CD14-positive monocyte (primary cell): ENCODE data around the gene RAB11FIP4. TPM values are rescaled to one million over a fixed set of nuclear protein-coding genes. Genes with fewer than 3 reads are reported as not detected.
A peak's percentile ranks its signal among the peaks of the same experiment; 100 is the strongest.

ENCODE experiments used
- DNase-seq, 3 donors: peaks; one replicate each; pipeline ENCODE4 v3.0.0-alpha.2; 2011 to 2022
- H2AFZ ChIP-seq: 2 replicates; pipeline ENCODE4 v1.6.0; 2012; ENCODE audit warnings: mild to moderate bottlenecking, low read depth, low read length, inconsistent platforms; ENCODE audit not compliant: insufficient read depth, poor library complexity, severe bottlenecking
- H3K27ac ChIP-seq, 2 donors: 1 replicate in 1 of 2; 2 replicates in 1 of 2; pipeline ENCODE4 v1.5.1; 2012 to 2013; ENCODE audit warnings: low read length in 2 of 2, control low read depth in 1 of 2, inconsistent platforms in 1 of 2, low read depth in 1 of 2, mild to moderate bottlenecking in 1 of 2
- H3K27me3 ChIP-seq, 2 donors: one replicate each; pipeline versions ENCODE4 v1.6.0 to v1.6.1; 2011 to 2013; ENCODE audit warnings: low read length in 2 of 2; ENCODE audit not compliant: control insufficient read depth in 2 of 2, insufficient read depth in 2 of 2
- H3K36me3 ChIP-seq, 2 donors: replicated peaks in 1 of 2; 1 replicate in 1 of 2; 2 replicates in 1 of 2; pipeline versions ENCODE4 v1.5.1 to v1.6.1; 2012 to 2013; ENCODE audit warnings: low read length in 2 of 2, control low read depth in 1 of 2, inconsistent platforms in 1 of 2, mild to moderate bottlenecking in 1 of 2; ENCODE audit not compliant: insufficient read depth in 2 of 2, control insufficient read depth in 1 of 2
- H3K4me1 ChIP-seq, 2 donors: 1 replicate in 1 of 2; 2 replicates in 1 of 2; pipeline versions ENCODE4 v1.5.1 to v1.6.1; 2012 to 2013; ENCODE audit warnings: low read length in 2 of 2, control low read depth in 1 of 2, inconsistent platforms in 1 of 2, mild to moderate bottlenecking in 1 of 2, moderate library complexity in 1 of 2; ENCODE audit not compliant: insufficient read depth in 2 of 2, control insufficient read depth in 1 of 2
- H3K4me2 ChIP-seq: replicated peaks from 2 replicates; pipeline ENCODE3; 2012; ENCODE audit warnings: low read length, moderate library complexity, mild to moderate bottlenecking; ENCODE audit not compliant: poor library complexity, severe bottlenecking; ENCODE audit errors: extremely low read depth
- H3K4me3 ChIP-seq, 3 experiments: fragments of 200-600 bp in 1 of 3; sonication (generic) in 1 of 3; replicated peaks in 1 of 3; 1 replicate in 2 of 3; 2 replicates in 1 of 3; pipeline ENCODE4 v1.5.1; 2011 to 2013; ENCODE audit warnings: low read length in 3 of 3, mild to moderate bottlenecking in 3 of 3, control low read depth in 2 of 3, low read depth in 2 of 3, inconsistent platforms in 1 of 3, moderate library complexity in 1 of 3
- H3K79me2 ChIP-seq: 2 replicates; pipeline ENCODE4 v1.6.0; 2012; ENCODE audit warnings: mild to moderate bottlenecking, control low read depth, inconsistent platforms, low read length, moderate library complexity; ENCODE audit not compliant: insufficient read depth
- H3K9ac ChIP-seq: 2 replicates; pipeline ENCODE4 v1.6.0; 2017; ENCODE audit warnings: low read length, mild to moderate bottlenecking; ENCODE audit not compliant: insufficient read depth, poor library complexity, severe bottlenecking
- H3K9me3 ChIP-seq, 2 donors: replicated peaks in 1 of 2; 1 replicate in 1 of 2; 2 replicates in 1 of 2; pipeline versions ENCODE4 v1.5.1 to v1.6.1; 2012 to 2013; ENCODE audit warnings: low read length in 2 of 2, control low read depth in 1 of 2; ENCODE audit not compliant: control insufficient read depth in 1 of 2, insufficient read depth in 1 of 2
- H4K20me1 ChIP-seq: 2 replicates; pipeline ENCODE4 v1.6.0; 2012; ENCODE audit warnings: mild to moderate bottlenecking, low read length, control low read depth, moderate library complexity; ENCODE audit not compliant: insufficient read depth
- H3K27ac Mint-ChIP-seq, 7 donors: one replicate each; pipeline ENCODE4 v1.8.0; 2020; ENCODE audit warnings: mild to moderate bottlenecking in 7 of 7, mixed read lengths in 7 of 7, moderate library complexity in 6 of 7, inconsistent platforms in 2 of 7
- H3K27me3 Mint-ChIP-seq, 3 donors: one replicate each; pipeline ENCODE4 v1.8.0; 2021 to 2022; ENCODE audit warnings: low read depth in 3 of 3, mild to moderate bottlenecking in 3 of 3, mixed read lengths in 3 of 3, moderate library complexity in 3 of 3, inconsistent platforms in 1 of 3
- H3K36me3 Mint-ChIP-seq, 2 donors: one replicate each; pipeline ENCODE4 v1.8.0; 2020; ENCODE audit warnings: mixed read lengths in 2 of 2, inconsistent platforms in 1 of 2, mild to moderate bottlenecking in 1 of 2
- H3K4me1 Mint-ChIP-seq: one replicate; pipeline ENCODE4 v1.8.0; 2020; ENCODE audit warnings: mild to moderate bottlenecking, mixed read lengths
- H3K4me3 Mint-ChIP-seq, 2 donors: one replicate each; pipeline ENCODE4 v1.8.0; 2020; ENCODE audit warnings: mild to moderate bottlenecking in 2 of 2, mixed read lengths in 2 of 2, moderate library complexity in 1 of 2
- H3K9me3 Mint-ChIP-seq, 7 donors: one replicate each; pipeline ENCODE4 v1.8.0; 2020 to 2022; ENCODE audit warnings: mixed read lengths in 7 of 7, mild to moderate bottlenecking in 6 of 7, moderate library complexity in 6 of 7, inconsistent platforms in 2 of 7
- CTCF ChIP-seq: fragments of 200-600 bp; IDR thresholded peaks from one replicate; pipeline ENCODE4 v1.8.0; 2022; ENCODE audit warnings: antibody characterized with exemption, mild to moderate bottlenecking
- WGBS: methylation state at CpG from one replicate; pipeline ENCODE4 v1.1.5; 2013; ENCODE audit warnings: missing lambda C conversion rate; ENCODE audit not compliant: insufficient coverage; 5-methylcytosine and 5-hydroxymethylcytosine counted together
- intact Hi-C, 2 donors: fragments of 100-400 bp; cut with micrococcal nuclease; formaldehyde crosslinking; loops; one replicate each; pipeline versions ENCODE4 v1.15.0 to v1.15.1; 2023
- polyA plus RNA-seq, 3 donors: library from polyadenylated mRNA; depleted of rRNA in 1 of 3; unstranded in 2 of 3; stranded (reverse) in 1 of 3; fragments of 300-500 nt in 2 of 3; fragments of >200 nt in 1 of 3; fragmentation: Illumina TruSeq in 2 of 3; gene quantifications; 1 replicate in 2 of 3; 2 replicates in 1 of 3; pipeline ENCODE4 v1.2.3, GENCODE V29; 2012 to 2021

RAB11FIP4 gene
- polyA plus RNA-seq, 3 donors, result 10.4 to 21.9 (median 16.2) TPM

- peaks cover 17 to 19% of the 10 kb centered on the region in 2 donors for H3K4me1 ChIP-seq
- no peaks in the 10 kb centered on the region for H3K9me3 ChIP-seq
- H3K79me2 ChIP-seq, result peaks cover 4% of the 10 kb centered on the region
- Mint-ChIP-seq H3K4me1 (peaks cover 27% of the 10 kb centered on the region), H3K4me3 (peak overlapping the region; percentile 81 to 86), H3K27me3 (peaks cover 3 to 5% (median 3%) of the 10 kb centered on the region in 3 donors), H3K36me3 (no peaks in the 10 kb centered on the region), H3K9me3 (peaks cover 0 to 1% (median 0%) of the 10 kb centered on the region in 7 donors), H3K27ac (peak overlapping the region in 6 of 7 donors; percentile 3 to 83 (median 64))
- intact Hi-C loops, result loop anchor here in 1 of 2 donors (5.0 kb wide), 1 partner anchor 47 kb away; no protein-coding TSS in a partner anchor
- H3K27me3 ChIP-seq, result no peaks in the 10 kb centered on the region
- H3K9ac ChIP-seq, result peak overlapping the region; percentile 86
- H3K27ac ChIP-seq, result peak overlapping the region in 1 of 2 donors; percentile 90
- DNase-seq, result no peak
- H3K4me2 ChIP-seq, result peak overlapping the region; percentile 93
- H3K4me3 ChIP-seq, result peak overlapping the region; percentile 64 to 93 (median 90)
- H4K20me1 ChIP-seq, result no peaks in the 10 kb centered on the region
- WGBS, result 18% methylated on average over 14 of the region's 17 CpGs
- peak overlapping the region; percentile 98 for H2AFZ ChIP-seq
- no peak for TF ChIP-seq CTCF
- no peaks in the 10 kb centered on the region for H3K36me3 ChIP-seq
Measured at GRCh38 chr17:31550389-31551056, 159.0 kb downstream of the RAB11FIP4 start.

DNA sequence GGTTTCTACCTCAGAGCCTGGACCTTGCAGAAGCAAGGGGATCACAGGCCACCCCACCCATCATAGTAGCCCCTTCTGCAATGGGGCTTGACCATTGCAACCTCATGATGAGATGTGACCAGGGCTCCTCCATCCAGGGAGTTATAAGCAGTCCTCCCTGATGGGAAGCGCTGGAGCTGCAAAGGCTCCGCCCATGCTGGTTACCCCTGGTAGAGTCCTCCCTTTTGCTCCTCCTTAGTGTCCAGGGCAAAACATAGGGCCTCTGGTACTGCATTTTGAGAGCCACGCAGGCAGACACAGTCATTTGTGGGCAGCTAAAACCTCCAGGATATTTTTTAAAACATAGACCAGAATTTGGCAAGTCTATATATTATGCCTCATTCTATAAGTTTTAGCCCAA, 161.1 kb downstream of the RAB11FIP4 start:
- DNase-seq, result no peak
- Mint-ChIP-seq H3K9me3 (peaks cover 0 to 1% (median 0%) of the 10 kb centered on the region in 7 donors), H3K4me3 (no peak overlapping the region), H3K27ac (no peak overlapping the region), H3K4me1 (peaks cover 28% of the 10 kb centered on the region), H3K36me3 (no peaks in the 10 kb centered on the region), H3K27me3 (peaks cover 3 to 5% (median 3%) of the 10 kb centered on the region in 3 donors)
- intact Hi-C loops, result loop anchor here in 1 of 2 donors (5.0 kb wide), 1 partner anchor 45 kb away; no protein-coding TSS in a partner anchor
- no peak overlapping the region for H3K4me3 ChIP-seq
- H3K27ac ChIP-seq, result no peak overlapping the region
- peaks cover 17 to 19% of the 10 kb centered on the region in 2 donors for H3K4me1 ChIP-seq
- peaks cover 4% of the 10 kb centered on the region for H3K79me2 ChIP-seq
- no peak overlapping the region for H2AFZ ChIP-seq
- H4K20me1 ChIP-seq, result no peaks in the 10 kb centered on the region
- H3K9ac ChIP-seq, result no peak overlapping the region
- TF ChIP-seq CTCF, result no peak
- H3K36me3 ChIP-seq, result no peaks in the 10 kb centered on the region
- WGBS, result 100% methylated on average over 2 of the region's 3 CpGs
- no peak overlapping the region for H3K4me2 ChIP-seq
- no peaks in the 10 kb centered on the region for H3K9me3 ChIP-seq
- H3K27me3 ChIP-seq, result no peaks in the 10 kb centered on the region
